GM12873 (cell line): ENCODE measurements around the gene WFIKKN2.

Source experiments
- TF ChIP-seq, protein P1 (sequence below): IDR thresholded peaks from 2 replicates; pipeline ENCODE4 v1.5.1; 2012; ENCODE audit warnings: low read depth, mild to moderate bottlenecking, moderate library complexity, low read length, control low read depth; ENCODE audit not compliant: insufficient read depth; ENCODE audit errors: missing control alignments

WFIKKN2 gene, protein sequence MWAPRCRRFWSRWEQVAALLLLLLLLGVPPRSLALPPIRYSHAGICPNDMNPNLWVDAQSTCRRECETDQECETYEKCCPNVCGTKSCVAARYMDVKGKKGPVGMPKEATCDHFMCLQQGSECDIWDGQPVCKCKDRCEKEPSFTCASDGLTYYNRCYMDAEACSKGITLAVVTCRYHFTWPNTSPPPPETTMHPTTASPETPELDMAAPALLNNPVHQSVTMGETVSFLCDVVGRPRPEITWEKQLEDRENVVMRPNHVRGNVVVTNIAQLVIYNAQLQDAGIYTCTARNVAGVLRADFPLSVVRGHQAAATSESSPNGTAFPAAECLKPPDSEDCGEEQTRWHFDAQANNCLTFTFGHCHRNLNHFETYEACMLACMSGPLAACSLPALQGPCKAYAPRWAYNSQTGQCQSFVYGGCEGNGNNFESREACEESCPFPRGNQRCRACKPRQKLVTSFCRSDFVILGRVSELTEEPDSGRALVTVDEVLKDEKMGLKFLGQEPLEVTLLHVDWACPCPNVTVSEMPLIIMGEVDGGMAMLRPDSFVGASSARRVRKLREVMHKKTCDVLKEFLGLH

DNA sequence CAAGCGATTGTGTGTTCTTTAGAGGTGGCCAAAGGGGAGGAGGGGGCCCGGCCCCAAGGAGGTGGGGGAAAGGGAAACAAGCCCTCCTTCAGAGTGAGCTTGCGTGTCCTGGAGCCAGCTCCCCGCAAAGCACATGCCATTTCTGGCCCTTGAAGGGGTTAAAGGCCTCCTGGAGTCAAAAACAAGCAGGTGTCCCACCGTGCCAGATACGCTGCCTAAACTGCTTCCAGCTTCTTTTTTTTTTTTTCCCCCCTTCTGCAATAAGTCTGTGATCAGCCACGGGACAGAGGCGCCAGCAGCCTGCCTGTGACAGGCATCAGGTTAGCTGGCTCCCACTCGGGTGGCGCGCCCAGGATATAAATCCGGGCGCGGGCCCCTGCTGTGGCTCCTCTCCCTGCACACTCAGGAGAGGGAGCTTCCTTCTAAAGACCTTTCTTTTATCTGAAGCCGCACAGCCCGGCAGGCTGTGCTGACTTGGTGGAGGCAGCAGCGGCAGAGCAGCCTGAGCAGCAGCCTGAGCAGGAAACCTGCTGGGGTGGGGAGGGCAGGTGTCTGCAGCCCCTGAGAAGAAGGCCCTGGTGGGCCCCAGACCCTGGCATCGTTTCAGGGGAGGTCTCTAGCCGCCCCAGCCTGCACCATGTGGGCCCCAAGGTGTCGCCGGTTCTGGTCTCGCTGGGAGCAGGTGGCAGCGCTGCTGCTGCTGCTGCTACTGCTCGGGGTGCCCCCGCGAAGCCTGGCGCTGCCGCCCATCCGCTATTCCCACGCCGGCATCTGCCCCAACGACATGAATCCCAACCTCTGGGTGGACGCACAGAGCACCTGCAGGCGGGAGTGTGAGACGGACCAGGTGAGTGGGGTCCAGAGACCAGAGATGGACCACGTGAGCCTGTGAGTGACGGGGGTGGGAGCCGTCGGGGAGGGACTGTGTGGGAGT lies at the start of gene WFIKKN2:
Gene WFIKKN2 (plus strand): TSS at position 286 of the 934 bp plus-strand sequence. CDS start 352 bp downstream, at position 638.
- TF ChIP-seq, protein P1, sequence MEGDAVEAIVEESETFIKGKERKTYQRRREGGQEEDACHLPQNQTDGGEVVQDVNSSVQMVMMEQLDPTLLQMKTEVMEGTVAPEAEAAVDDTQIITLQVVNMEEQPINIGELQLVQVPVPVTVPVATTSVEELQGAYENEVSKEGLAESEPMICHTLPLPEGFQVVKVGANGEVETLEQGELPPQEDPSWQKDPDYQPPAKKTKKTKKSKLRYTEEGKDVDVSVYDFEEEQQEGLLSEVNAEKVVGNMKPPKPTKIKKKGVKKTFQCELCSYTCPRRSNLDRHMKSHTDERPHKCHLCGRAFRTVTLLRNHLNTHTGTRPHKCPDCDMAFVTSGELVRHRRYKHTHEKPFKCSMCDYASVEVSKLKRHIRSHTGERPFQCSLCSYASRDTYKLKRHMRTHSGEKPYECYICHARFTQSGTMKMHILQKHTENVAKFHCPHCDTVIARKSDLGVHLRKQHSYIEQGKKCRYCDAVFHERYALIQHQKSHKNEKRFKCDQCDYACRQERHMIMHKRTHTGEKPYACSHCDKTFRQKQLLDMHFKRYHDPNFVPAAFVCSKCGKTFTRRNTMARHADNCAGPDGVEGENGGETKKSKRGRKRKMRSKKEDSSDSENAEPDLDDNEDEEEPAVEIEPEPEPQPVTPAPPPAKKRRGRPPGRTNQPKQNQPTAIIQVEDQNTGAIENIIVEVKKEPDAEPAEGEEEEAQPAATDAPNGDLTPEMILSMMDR = no peak

DNA sequence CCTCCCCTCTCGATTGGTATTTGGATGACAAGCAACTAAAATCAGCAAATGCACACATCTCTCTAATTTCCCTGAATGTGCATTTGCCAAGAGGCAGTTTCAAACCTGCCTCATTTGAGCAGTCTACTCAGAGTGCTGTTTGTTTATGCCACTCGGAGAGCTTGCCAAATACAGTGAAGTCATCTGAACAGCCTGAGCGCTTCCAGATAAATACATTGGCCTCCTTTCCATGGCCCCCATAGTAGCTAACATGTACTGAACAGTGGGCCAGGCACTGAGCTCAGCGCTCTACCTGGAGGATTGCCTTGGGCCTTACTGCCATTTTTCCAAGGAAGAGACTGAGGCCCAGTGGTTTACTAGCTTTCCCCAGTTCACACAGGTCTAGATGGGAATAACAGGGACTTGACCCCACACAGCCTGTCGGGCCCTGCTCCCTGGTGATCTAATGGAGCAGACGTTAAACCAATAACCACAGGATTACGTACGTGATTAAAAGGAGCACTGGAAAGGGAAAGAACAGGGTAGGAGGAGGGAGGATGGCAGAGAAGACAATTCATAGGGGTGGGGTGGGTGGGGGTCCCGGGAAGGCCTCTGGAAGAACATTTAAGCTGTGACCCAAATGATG lies 49.3 kb upstream of the WFIKKN2 start:
- TF ChIP-seq, protein P1 = no peak

DNA sequence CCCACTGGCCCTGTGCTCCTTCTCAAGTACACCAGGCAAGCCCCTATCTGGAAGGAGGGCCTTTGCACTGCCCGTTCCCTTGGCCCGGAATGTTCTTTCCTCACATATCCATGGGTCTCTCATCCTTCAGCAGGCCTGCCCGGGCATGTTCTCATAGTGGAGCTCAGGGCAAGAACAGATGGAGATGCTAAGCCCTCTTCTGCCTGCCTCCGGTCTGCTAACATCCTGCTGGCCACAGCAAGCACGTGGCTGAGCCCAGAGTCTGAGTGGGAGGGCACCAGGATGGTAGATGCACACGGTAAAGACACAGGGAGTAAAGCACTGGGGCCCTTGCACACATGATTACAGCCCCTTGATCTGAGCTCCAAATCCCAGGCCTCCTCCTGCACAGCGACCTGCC lies 48.3 kb upstream of the WFIKKN2 start:
- TF ChIP-seq, protein P1 = no peak

DNA sequence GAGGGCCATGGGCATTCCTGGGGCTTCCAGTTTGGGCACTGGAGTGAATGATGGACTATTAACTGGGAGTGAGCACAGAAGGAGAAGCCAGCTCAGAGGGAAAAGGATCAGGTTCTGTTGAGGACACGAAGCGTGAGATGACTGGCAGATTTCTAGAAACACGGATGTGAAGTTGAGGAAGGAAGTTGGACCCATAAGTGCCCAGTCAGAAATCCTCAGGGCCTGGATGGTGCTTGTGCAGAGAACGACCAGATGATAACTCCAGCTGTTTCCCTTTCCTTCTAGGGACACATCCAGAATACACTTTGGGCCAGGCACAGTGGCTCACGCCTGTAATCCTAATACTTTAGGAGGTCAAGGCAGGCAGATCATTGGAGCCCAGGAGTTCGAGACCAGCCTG lies 44.8 kb upstream of the WFIKKN2 start:
- TF ChIP-seq, protein P1 = no peak

DNA sequence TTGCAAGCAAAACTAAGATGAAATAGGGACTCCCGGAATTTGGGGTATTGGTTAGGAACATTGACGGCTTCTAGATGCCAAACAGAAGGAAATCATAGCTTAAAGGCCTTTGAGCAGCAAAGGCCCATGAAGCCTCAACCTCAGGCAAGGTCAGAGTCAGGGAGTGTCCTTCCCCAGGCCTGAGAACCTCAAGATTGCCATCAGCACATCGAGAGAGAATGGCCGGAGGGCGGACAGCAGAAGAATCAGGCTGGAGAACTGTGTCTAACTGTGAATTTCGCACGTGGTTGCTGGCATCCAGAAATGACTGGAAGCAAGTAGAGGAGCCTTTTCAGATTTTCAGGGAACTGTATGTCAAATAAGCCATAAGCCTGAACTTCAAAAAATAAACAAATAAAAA lies 43.3 kb upstream of the WFIKKN2 start:
- TF ChIP-seq, protein P1 = no peak

DNA sequence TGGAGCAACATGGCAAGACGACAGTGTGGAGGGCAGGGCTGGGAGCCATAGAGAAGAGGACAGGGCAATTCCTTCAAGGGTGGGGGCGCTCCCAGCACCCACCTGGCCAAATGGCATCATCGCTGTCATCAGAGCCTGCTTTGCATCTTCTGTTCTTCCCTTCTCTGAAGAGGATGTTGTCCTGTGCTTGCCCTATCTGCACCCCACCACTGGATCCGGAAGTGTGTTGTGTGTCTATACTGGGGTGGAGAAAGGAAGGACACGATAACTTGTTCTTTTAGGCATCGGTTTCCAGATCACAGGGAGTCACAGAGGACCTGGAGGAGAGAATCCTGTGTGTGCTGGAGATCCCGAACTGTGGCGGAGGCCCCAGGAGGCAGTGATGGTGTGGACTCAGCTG lies 42.4 kb upstream of the WFIKKN2 start:
- TF ChIP-seq, protein P1 = no peak
